DOHH2 (cell line): ENCODE data around the gene RPL36.

Source experiments
- H3F3A ChIP-seq: fragments of 200-600 bp; sonication (generic), shearing (Covaris generic); 2 replicates; pipeline ENCODE4 v1.6.0; 2016; ENCODE audit warnings: antibody characterized with exemption, mild to moderate bottlenecking; ENCODE audit not compliant: control insufficient read depth, insufficient read depth
- H3K27ac ChIP-seq: fragments of 200-600 bp; sonication (generic); 2 replicates; pipeline ENCODE4 v1.5.1; 2014; ENCODE audit warnings: low read depth, mild to moderate bottlenecking, low read length, moderate library complexity
- H3K27me3 ChIP-seq: fragments of 200-600 bp; sonication (generic); 2 replicates; pipeline ENCODE4 v1.6.1; 2014; ENCODE audit warnings: mild to moderate bottlenecking, low read length, mixed read lengths; ENCODE audit not compliant: control insufficient read depth
- H3K36me3 ChIP-seq: fragments of 200-600 bp; sonication (generic); 2 replicates; pipeline ENCODE4 v1.6.1; 2014; ENCODE audit warnings: mild to moderate bottlenecking, low read length, moderate library complexity, mixed read lengths; ENCODE audit not compliant: control insufficient read depth
- H3K4me1 ChIP-seq: fragments of 200-600 bp; sonication (generic); 2 replicates; pipeline ENCODE4 v1.6.1; 2014; ENCODE audit warnings: mild to moderate bottlenecking, low read length, mixed read lengths; ENCODE audit not compliant: control insufficient read depth
- H3K4me2 ChIP-seq: fragments of 200-600 bp; sonication (generic); 2 replicates; pipeline ENCODE4 v1.6.0; 2014; ENCODE audit warnings: mild to moderate bottlenecking, low read length, moderate library complexity
- H3K4me3 ChIP-seq: fragments of 200-600 bp; sonication (generic); 2 replicates; pipeline ENCODE4 v1.5.1; 2014; ENCODE audit warnings: mild to moderate bottlenecking, low read length, mixed read lengths
- H3K79me2 ChIP-seq: fragments of 200-600 bp; sonication (generic); 2 replicates; pipeline ENCODE4 v1.6.1; 2014; ENCODE audit warnings: mild to moderate bottlenecking, low read length, mixed read lengths; ENCODE audit not compliant: control insufficient read depth
- H3K9me2 ChIP-seq: fragments of 200-600 bp; sonication (generic); replicated peaks from 2 replicates; pipeline ENCODE4 v1.6.1; 2014; ENCODE audit warnings: mild to moderate bottlenecking, low read length, mixed read lengths; ENCODE audit not compliant: control insufficient read depth
- H3K9me3 ChIP-seq: fragments of 200-600 bp; sonication (generic); 2 replicates; pipeline ENCODE4 v1.6.1; 2014; ENCODE audit warnings: antibody characterized with exemption, low read length, mixed read lengths; ENCODE audit not compliant: control insufficient read depth, insufficient read depth
- H4K20me1 ChIP-seq: fragments of 200-600 bp; sonication (generic); 2 replicates; pipeline ENCODE4 v1.6.0; 2014; ENCODE audit warnings: low read depth, mild to moderate bottlenecking, antibody characterized with exemption, low read length, moderate library complexity; ENCODE audit not compliant: control insufficient read depth, insufficient read depth
- EZH2phosphoT487 ChIP-seq: fragments of 200-600 bp; sonication (generic); IDR thresholded peaks from 2 replicates; pipeline ENCODE4 v1.6.1; 2017; ENCODE audit warnings: borderline replicate concordance, mild to moderate bottlenecking, antibody characterized with exemption, low read length, moderate library complexity, mixed read lengths
- TF ChIP-seq, protein P1 (sequence below): fragments of 200-600 bp; sonication (generic); IDR thresholded peaks from one replicate; pipeline ENCODE4 v1.5.1; 2014; ENCODE audit warnings: antibody characterized with exemption, mild to moderate bottlenecking, low read depth, low read length; ENCODE audit not compliant: poor library complexity, severe bottlenecking

Gene RPL36

DNA sequence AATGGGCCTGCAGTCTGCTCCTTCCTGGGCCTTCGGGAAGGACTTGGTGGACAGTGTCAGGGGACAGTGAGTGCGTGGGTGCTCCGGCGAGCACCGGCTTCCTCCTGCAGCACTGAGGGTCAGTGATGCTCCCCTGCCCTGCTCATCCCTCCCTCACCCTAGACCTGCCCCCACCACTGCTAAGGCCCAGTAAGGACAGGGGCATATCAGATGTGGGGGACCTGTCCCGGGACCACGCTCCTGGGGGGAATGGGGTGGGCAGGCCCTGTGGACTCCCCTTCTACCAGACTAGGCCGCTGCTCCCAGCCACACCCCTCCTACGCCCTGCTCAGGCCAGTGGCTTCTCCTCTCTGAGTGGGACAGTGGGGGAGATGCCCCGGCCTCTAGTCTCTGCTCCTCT is 13.0 kb upstream of the RPL36 start:
- Histone ChIP-seq H3K27ac (no peak overlapping the region), H3K36me3 (peaks cover 6% of the 10 kb centered on the region), H3K4me2 (no peak overlapping the region), H3K4me1 (peaks cover 13% of the 10 kb centered on the region), H3K79me2 (peaks cover 11% of the 10 kb centered on the region), H3K9me2 (no peaks in the 10 kb centered on the region), H3F3A (no peaks in the 10 kb centered on the region), H3K27me3 (0 out of 2 replicates have a peak, but pooled peaks cover 2% of the 10 kb centered on the region), H3K4me3 (no peak overlapping the region), H3K9me3 (no peaks in the 10 kb centered on the region), H4K20me1 (no peaks in the 10 kb centered on the region)
- no peak for TF ChIP-seq EZH2phosphoT487
- TF ChIP-seq, protein P1, sequence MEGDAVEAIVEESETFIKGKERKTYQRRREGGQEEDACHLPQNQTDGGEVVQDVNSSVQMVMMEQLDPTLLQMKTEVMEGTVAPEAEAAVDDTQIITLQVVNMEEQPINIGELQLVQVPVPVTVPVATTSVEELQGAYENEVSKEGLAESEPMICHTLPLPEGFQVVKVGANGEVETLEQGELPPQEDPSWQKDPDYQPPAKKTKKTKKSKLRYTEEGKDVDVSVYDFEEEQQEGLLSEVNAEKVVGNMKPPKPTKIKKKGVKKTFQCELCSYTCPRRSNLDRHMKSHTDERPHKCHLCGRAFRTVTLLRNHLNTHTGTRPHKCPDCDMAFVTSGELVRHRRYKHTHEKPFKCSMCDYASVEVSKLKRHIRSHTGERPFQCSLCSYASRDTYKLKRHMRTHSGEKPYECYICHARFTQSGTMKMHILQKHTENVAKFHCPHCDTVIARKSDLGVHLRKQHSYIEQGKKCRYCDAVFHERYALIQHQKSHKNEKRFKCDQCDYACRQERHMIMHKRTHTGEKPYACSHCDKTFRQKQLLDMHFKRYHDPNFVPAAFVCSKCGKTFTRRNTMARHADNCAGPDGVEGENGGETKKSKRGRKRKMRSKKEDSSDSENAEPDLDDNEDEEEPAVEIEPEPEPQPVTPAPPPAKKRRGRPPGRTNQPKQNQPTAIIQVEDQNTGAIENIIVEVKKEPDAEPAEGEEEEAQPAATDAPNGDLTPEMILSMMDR: no peak

DNA sequence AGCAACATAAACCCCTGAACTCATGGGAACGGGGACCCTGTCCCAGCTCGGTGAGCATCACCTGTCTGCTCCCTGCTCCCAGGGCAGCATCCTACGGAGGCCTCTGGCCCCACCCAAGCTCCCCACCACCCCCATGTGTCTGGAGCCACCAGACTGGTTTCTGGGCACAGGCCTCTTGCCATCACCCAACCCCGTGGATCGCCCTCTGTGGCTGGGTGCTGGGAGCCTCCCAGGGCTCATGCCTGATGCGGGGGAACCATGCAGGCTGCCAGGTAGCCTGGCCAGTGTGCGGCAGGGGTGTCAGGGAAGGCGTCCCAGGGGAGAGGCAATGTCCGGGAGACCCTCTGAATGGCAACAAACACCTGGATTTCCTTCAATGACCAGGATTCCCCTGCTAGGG is 12.5 kb upstream of the RPL36 start:
- Histone ChIP-seq H3K27me3 (0 out of 2 replicates have a peak, but pooled peaks cover 2% of the 10 kb centered on the region), H3K36me3 (peaks cover 5% of the 10 kb centered on the region), H3K9me3 (no peaks in the 10 kb centered on the region), H3K9me2 (no peaks in the 10 kb centered on the region), H3K27ac (no peak overlapping the region), H3K4me1 (peaks cover 13% of the 10 kb centered on the region), H3K4me2 (no peak overlapping the region), H4K20me1 (no peaks in the 10 kb centered on the region), H3K79me2 (peaks cover 11% of the 10 kb centered on the region), H3K4me3 (no peak overlapping the region), H3F3A (no peaks in the 10 kb centered on the region)
- no peak for TF ChIP-seq EZH2phosphoT487
- TF ChIP-seq, protein P1: no peak

DNA sequence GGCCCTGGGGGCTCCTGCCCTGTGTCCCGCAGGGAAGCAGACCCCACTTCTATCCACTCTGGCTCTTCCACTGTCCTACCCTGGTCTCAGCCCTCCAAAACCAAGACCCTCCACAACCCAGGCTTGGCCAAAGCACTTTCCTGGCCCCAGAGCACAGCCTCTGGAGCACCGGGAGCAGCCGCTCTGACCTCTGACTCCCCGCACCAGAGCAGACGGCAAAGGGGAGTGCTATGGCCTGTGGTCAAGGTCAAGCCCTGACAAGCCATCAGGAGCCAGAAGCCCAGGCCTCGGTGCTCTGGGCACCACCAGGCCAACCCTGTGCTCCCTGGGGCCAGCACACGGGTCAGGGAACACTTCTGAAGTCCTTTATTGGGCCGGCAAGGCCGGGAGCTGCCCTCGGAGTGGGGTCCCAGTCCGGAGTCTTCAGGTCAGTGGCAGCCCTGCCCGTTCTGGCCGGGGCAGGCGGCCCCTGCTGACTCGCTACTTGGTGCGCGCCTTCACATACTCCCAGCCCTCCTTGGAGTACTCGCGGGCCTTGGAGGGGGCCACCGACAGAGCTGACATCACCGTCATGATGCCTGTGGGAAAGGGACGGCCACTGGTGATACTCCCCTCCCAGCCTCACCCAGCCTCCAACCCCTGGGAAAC is 11.9 kb upstream of the RPL36 start:
- Histone ChIP-seq H3K4me1 (peaks cover 13% of the 10 kb centered on the region), H4K20me1 (no peaks in the 10 kb centered on the region), H3K27ac (no peak overlapping the region), H3K9me3 (no peaks in the 10 kb centered on the region), H3K36me3 (peaks cover 2% of the 10 kb centered on the region), H3K27me3 (0 out of 2 replicates have a peak, but pooled peaks cover 2% of the 10 kb centered on the region), H3K79me2 (peaks cover 11% of the 10 kb centered on the region), H3K4me3 (no peak overlapping the region), H3F3A (no peaks in the 10 kb centered on the region), H3K9me2 (no peaks in the 10 kb centered on the region), H3K4me2 (no peak overlapping the region)
- TF ChIP-seq, protein P1: no peak
- TF ChIP-seq EZH2phosphoT487: no peak
